Non-pigmented ciliary epithelial cell (primary cell): ENCODE results near the gene FGD2.
"Not testable (repeated sequence)": the region's sequence is repeated elsewhere in the genome, so short reads cannot be mapped to it uniquely, and the experiment has no call there.

Experiments used
- DNase-seq: peaks from one replicate; pipeline ENCODE4 v3.0.0-alpha.2; 2010; ENCODE audit warnings: low read depth

The FGD2 gene

DNA sequence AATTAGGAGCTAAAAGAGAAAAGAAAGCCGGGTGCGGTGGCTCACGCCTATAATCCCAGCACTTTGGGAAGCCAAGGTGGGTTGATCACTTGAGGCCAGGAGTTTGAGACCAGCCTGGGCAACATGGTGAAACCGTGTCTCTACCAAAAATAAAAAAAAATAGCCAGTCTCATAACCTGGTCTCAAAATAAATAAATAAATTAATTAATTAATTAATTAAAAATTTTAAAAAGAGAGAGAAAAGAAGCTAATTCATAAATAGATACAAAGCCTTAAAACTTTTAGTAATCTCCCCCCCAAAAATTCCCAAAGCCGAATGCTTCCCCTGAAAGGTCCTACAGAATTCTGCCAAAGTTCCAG, 53.5 kb downstream of the FGD2 start:
- not testable (repeated sequence) for DNase-seq

DNA sequence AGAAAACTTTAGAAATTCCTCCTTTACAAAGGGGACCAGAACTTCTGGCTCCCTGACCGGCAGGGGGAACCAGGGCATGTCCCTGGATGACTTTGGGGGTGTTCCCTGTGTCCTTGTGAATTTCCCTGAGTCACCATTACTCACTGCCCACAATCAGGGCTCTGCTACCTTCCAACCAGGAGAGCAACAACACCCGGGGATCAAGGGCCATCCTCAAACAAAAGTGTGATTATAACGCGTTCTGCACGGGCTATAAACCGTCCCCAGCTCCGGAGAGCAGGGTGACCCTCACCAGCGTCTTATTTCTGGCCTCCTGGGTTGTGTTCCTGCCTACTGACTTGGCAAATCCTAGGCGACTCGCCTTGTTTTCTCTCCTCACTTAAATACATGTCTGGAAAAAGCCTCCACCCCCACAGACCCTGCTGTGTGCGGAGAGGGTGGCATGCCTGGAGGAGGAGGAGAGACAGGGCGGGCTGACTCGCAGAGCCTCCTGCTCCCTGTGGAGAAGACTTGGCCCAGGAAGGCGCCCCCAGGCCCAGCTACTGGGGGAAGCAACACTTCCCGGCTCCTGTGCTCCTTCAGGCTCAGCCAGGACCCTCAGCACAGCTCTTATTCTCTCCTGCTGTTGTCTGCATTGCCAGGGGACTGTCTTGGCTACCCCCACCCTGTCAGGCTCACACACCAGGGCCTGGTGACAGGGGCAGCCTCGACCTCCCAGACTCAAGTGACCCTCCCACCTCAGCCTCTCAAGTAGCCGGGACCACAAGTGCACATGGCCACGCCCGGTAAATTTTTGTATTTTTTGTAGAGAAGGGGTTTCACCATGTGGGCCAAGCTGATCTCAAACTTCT, 54.1 kb downstream of the FGD2 start:
- peak; percentile 86 for DNase-seq

DNA sequence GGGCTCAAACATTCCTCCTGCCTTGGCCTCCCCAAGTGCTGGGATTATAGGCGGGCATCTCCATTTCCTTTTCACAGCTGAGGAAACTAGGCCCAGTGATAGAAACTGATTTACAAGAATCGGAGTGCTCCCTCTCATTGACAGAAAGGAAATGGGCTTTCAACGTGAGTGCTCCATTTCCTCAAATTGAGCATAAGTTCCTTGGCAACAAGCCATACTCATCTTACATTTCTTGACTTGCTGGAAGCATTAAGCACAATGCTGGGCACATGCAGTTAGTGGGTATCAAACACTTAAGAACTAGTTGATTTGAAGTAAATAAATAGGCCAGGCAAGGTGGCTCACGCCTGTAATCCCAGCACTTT, 54.7 kb downstream of the FGD2 start:
- DNase-seq: no peak

DNA sequence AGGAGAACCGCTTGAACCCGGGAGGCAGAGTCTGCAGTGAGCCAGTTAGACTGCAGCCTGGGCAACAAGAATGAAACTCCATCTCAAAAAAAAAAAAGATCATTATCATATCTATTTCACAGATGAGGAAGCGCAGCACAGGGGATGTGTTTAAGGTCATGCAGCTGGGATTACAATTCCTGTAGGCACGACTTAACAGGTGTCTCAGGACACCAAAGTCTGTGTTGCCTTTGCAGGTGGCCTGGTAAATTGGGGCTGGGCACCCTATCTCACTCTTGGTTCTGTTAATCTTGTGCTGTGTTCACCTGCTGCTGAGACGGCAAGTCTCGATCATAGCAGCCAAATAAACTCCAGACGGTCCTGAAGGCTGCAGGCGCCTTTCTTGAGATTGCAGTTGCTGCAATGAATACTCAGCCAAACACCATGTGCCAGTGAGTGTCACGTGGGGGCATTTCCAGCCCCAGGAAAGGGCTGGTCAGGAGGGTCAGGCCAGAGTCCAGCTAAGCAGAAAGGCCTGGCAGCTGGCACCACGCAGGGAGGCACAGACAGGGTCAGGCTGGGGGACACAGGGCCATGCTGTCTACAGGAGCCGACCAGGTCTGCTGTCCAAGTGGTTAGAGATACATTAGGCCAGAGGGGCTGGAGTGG, 55.8 kb downstream of the FGD2 start:
- DNase-seq: no peak

DNA sequence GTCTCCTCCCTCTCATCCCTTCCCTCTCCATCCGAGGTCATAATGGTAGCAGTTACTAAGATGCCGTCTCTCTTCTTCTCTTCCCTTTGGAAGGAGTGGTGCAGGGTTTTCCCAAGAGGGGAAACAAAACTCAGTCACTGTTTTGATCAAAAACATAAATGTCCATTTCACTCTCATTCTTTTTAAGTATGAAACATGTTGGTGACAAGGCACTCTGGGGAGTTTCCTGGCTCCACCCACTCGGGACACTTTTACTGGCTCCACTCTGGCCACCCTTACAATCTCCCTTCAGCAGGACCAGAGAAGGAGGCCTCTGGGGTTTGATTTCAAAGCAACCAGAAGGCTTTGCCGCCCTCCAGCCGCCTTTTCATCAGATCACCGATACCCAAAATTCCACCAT, 57.0 kb downstream of the FGD2 start:
- no peak for DNase-seq

DNA sequence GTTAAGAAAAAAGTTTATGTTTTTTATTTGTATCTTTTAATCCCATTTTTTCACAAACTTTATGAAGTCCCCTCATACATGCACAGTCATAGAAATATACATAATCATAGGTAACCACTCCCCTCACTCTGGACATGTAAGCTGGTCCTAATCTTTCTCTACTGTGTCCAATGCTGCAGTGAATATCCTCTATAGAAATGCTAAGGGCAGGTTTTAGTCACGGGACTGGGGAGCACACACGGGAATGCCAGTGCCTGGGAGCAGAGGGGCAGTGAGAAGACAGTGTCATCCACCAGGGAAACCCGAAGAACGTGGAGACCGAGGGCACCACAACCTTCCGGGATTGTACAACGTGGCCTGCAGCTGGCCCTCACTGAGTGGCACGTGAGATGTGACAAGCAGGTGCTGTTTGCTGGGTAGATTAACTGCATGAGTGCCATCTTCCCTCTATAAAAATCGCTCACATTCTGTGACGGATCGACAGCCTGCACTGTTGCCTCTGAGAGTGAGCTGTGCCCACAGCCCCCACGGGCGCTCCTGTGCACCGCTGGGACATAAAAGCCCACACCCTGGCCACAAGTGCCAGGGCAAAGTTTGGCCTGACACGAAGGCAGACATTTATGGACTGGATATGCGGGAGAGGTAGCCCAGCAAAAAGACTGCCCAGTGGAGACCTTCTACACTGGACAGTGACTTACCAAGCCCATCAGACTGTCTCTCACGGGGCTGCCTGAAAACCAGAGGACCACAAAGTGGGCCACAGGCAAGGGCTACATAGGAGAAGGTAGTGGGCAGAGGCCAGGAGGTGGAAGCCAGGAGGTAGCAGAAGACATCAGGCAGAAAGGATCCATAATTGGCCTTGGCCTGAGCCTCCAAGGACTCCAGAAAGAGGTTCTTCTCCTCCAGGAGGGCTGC, 63.2 kb downstream of the FGD2 start:
- no peak for DNase-seq

DNA sequence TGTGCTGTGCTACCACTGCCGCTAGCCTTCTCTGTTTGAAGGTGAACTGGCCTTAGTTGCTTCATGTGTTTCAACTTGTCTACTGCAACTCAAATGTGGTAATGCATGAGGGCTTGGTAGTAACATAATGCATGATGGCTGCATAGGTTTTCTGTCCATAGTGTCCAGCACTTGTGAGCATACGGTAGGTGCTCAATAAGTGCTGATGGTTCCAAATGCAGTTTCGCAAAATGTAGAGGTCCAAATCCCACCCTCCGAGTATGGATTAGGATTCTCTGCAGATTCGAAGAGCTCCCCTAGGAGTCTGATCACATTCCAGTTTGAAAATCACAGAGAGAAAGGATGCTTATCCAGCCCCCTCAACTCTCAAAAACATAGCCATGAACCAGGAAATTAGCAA, 64.2 kb downstream of the FGD2 start:
- DNase-seq: no peak

DNA sequence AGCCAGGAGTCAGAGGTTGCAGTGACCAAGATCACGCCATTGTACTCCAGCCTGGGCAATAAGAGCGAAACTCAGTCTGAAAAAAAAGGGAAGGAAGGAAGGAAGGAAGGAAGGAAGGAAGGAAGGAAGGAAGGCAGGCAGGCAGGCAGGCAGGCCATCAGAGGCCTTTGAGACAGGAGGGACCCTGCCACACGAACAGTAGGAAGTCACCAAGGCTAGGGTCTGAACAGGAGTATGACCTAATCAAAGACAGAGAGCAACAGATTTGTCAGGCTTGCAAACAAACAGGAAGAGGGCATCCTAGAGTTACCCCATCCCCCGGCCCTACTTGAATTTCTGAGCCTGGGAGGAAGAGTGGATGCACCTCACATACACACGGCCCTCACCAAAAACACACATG, 67.1 kb downstream of the FGD2 start:
- no peak for DNase-seq

DNA sequence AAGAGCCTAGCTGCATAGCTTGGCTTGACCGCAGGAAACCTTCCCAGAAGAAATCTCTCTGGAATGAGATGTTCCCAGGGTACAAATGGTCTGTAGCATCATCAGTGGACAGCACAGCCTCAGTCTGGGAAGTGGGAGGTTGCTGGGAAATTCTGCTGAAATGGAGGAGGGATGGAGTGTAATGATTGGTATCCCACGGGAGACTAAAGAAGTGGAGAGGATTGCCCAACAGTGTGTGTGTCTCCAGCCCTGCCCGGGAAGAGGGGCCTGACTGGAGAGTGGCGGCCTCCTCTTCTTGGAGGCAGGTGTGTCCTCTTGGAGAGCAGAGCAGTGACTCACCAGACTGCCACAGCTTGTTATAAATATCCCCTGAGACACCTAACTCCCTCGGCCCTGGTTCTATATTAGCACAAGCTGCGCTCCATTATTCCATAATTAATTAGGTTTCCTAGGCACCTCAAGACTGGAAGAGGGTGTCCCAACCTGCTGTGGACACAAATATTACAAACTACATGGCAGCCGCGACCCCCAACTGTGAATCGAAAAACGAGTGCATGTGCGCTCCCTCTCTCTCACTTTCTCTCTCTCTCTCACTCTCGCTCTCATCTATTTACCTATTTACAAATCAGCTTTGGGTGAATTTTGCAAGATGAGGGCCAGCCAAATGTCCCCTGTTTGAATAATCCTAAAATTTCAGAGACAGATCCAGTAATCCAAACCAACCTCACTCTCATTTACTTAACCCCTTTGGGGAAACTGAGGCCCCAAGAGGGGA, 68.8 kb downstream of the FGD2 start:
- no peak for DNase-seq

DNA sequence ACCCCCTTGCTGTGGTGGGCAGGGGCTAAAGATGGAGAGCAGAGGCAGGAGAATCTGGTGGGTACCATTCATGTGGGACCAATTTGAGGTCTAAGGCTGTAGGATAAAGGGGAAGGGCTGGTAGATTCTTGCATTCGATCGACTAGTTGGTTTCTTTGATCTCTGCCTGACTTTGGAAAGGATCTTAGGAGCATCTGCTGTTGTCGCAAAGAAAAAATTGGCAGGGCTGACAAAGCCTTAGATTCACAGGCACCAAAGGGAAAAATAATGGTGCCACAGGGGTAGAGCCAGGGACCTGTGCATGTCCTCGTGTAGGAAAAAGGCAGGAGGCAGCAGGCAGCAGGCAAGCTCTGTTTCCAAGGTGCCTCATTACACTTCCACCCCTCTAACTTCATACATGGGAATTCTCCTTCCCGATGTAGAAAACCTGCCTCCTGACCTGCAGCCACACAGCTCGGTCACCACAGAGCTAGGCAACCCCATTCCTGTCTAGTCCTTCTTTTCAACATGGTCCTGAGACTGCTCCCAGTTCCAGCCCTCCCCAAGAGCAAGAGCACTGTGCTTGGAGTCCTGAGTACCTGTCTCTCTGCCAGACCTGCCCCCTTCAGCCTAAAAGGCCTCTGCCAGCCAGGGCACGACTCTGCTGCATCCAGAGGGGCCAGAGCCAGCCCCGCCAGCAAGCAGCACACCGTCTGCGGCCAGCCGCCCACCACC, 71.9 kb downstream of the FGD2 start:
- no peak for DNase-seq

DNA sequence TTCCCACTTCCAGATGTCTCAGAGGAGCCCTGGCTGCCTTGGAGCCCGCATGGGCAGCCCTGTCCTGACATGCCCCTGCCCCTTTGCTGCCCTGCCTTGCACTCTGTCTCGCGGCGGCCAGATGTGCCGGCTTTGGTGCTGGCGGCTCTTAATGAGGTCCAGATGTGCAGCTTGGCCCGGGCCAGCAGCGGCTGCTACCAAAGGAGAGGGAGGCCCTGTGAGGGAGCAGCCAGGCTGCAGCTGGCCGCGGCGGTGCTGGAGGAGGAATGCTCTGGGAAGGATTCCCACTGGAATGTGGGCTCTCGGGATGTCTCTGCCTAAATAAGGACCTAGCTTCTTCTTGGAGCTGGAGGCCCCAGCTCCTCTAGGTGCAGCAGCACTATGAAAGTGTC, 72.4 kb downstream of the FGD2 start:
- DNase-seq: no peak
